ENCODE data around the gene COQ10A.
A peak's percentile ranks its signal among the peaks of the same experiment; 100 is the strongest.
"Not testable (repeated sequence)": the region's sequence is repeated elsewhere in the genome, so short reads cannot be mapped to it uniquely, and the experiment has no call there.

COQ10A gene

DNA sequence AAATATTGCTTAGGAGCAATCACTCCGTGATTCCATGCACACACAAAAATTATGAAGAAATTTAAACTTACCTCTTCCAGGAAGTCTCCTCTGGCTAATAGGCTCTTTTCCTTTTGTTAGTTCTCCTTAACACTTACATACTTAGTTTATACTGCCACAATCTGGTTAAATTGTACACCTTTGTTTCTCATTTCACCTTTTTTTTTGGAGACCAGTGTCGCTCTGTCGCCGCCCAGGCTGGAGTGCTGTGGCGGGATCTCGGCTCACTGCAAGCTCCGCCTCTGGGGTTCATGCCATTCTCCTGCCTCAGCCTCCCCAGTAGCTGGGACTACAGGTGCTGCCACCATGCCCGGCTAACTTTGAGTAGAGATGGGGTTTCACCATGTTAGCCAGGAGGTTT, 6.4 kb upstream of the COQ10A start:
- Histone ChIP-seq H2AFZ (no peak overlapping the region), H3K4me3 (ENCODE audit: low read depth, low read length) (no peak overlapping the region), H3K27me3 (ENCODE audit: control insufficient read depth, insufficient read depth, low read length) (no peaks in the 10 kb centered on the region)

DNA sequence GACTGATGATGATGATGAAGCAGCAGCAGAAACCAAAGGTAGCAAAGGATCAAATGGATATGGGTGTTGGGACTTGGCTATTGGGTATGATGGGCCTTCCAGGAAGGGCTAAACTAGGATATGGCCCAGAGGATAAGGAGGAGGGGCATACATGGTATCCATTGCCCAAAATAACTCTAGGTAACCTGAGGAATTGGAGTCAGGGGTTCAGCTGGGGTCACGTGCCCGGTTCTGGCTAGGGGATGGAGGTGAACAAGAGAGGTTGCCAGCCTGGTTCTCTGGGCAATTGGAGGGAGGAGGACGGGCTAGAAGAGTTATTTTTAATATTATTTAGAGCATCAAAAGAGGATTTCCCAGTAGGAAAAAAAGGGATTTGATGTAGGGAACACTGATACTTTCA, 5.8 kb upstream of the COQ10A start:
- Histone ChIP-seq H3K4me2 (ENCODE audit: low read length) (no peak overlapping the region), H3K9ac (no peak overlapping the region), H3K27ac (no peak overlapping the region), H3K9me3 (ENCODE audit: control insufficient read depth, low read length) (no peaks in the 10 kb centered on the region), H2AFZ (no peak overlapping the region), H3K79me2 (peaks cover 15% of the 10 kb centered on the region), H3K27me3 (ENCODE audit: control insufficient read depth, insufficient read depth, low read length) (no peaks in the 10 kb centered on the region), H3K4me1 (peaks cover 8% of the 10 kb centered on the region), H3K36me3 (ENCODE audit: control insufficient read depth, insufficient read depth, low read length) (no peaks in the 10 kb centered on the region), H3K4me3 (ENCODE audit: low read depth, low read length) (no peak overlapping the region)
- no peak for TF ChIP-seq CTCF (IDR thresholded peaks at IDR 0.05)

More for the DNA sequence above, 6.4 kb upstream of the COQ10A start:
- H3K79me2 ChIP-seq = peaks cover 15% of the 10 kb centered on the region
- no peak for TF ChIP-seq CTCF (IDR thresholded peaks at IDR 0.05)
- H3K4me2 ChIP-seq (ENCODE audit: low read length) = no peak overlapping the region
- H3K9ac ChIP-seq = no peak overlapping the region
- H3K27ac ChIP-seq = no peak overlapping the region
- no peaks in the 10 kb centered on the region for H3K36me3 ChIP-seq (ENCODE audit: control insufficient read depth, insufficient read depth, low read length)
- peaks cover 8% of the 10 kb centered on the region for H3K4me1 ChIP-seq
- no peaks in the 10 kb centered on the region for H3K9me3 ChIP-seq (ENCODE audit: control insufficient read depth, low read length)

GRCh38 chr12:56261503-56262232, 5.1 kb upstream of the COQ10A start:
- no peak overlapping the region for H3K9ac ChIP-seq
- H2AFZ ChIP-seq = no peak overlapping the region
- no peak overlapping the region for H3K4me2 ChIP-seq (ENCODE audit: low read length)
- peaks cover 11% of the 10 kb centered on the region for H3K79me2 ChIP-seq
- no peaks in the 10 kb centered on the region for H3K27me3 ChIP-seq (ENCODE audit: control insufficient read depth, insufficient read depth, low read length)
- no peaks in the 10 kb centered on the region for H3K36me3 ChIP-seq (ENCODE audit: control insufficient read depth, insufficient read depth, low read length)
- no peak overlapping the region for H3K27ac ChIP-seq
- no peak overlapping the region for H3K4me3 ChIP-seq (ENCODE audit: low read depth, low read length)
- TF ChIP-seq CTCF (IDR thresholded peaks at IDR 0.05) = no peak
- peaks cover 8% of the 10 kb centered on the region for H3K4me1 ChIP-seq
- no peaks in the 10 kb centered on the region for H3K9me3 ChIP-seq (ENCODE audit: control insufficient read depth, low read length)

DNA sequence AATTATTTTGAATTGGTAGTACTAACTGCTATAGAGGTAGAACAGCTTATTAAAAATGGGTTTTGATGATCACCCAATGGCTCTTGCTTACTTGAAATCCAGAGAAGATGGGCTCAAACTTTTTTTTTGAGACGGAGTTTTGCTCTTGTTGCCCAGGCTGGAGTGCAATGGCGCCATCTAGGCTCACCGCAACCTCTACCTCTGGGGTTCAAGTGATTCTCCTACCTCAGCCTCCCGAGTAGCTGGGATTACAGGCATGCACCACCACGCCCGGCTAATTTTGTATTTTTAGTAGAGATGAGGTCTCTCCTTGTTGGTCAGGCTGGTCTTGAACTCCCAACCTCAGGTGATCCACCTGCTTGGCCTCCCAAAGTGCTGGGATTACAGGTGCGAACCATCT, 3.8 kb upstream of the COQ10A start:
- H3K79me2 ChIP-seq; H3K27me3 ChIP-seq (ENCODE audit: control insufficient read depth, insufficient read depth, low read length); H3K4me2 ChIP-seq (ENCODE audit: low read length); H3K4me3 ChIP-seq (ENCODE audit: low read depth, low read length); H2AFZ ChIP-seq; H3K27ac ChIP-seq; H3K9me3 ChIP-seq (ENCODE audit: control insufficient read depth, low read length); H3K9ac ChIP-seq; H3K36me3 ChIP-seq (ENCODE audit: control insufficient read depth, insufficient read depth, low read length); H3K4me1 ChIP-seq: not testable (repeated sequence)

GRCh38 chr12:56266068-56266692, 562 bp upstream of the COQ10A start:
- not testable (repeated sequence) for H3K36me3 ChIP-seq (ENCODE audit: control insufficient read depth, insufficient read depth, low read length); H3K27me3 ChIP-seq (ENCODE audit: control insufficient read depth, insufficient read depth, low read length); H3K4me1 ChIP-seq; H3K9ac ChIP-seq; H3K79me2 ChIP-seq; H3K9me3 ChIP-seq (ENCODE audit: control insufficient read depth, low read length)
- Histone ChIP-seq H3K27ac (peak overlapping the region; percentile 91), H3K4me2 (ENCODE audit: low read length) (peak overlapping the region; percentile 94), H2AFZ (peak overlapping the region; percentile 99), H3K4me3 (ENCODE audit: low read depth, low read length) (peak overlapping the region; percentile 78)
